Skin of body (tissue), 2 donors: ENCODE data around the gene RAB28. TPM values are rescaled to one million over a fixed set of nuclear protein-coding genes. Genes with fewer than 3 reads are reported as not detected.

Source experiments
- DNase-seq: peaks from one replicate; lab custom pipeline; 2025; lab: John Stamatoyannopoulos, UW
- total RNA-seq: library from RNA; depleted of rRNA; stranded (reverse); fragments of >200 nt; gene quantifications from one replicate; pipeline ENCODE4 v1.2.3, GENCODE V29; 2014

Gene RAB28
- total RNA-seq, 1 donor from 2014 or later, result 19.3 TPM

GRCh38 chr4:13323921-13324320 lies 160.2 kb downstream of the RAB28 start:
- DNase-seq, result no peak

GRCh38 chr4:13322681-13323101 lies 161.4 kb downstream of the RAB28 start:
- no peak for DNase-seq

Other genes starting within 250 kb of the RAB28 start
- gene NKX3-2, start 60.2 kb upstream of the RAB28 start, total RNA-seq, result 0.10 TPM
- gene BOD1L1, start 143.4 kb upstream of the RAB28 start, total RNA-seq, result 42.9 TPM